GM18507 (cell line): ENCODE data around the gene FRMD4B.
"Not testable (repeated sequence)": the region's sequence is repeated elsewhere in the genome, so short reads cannot be mapped to it uniquely, and the experiment has no call there.

Experiments
- DNase-seq: peaks from one replicate; pipeline ENCODE4 v3.0.0; 2011; ENCODE audit warnings: low read depth; ENCODE audit not compliant: insufficient read length; ENCODE audit errors: extremely low spot score
- FAIRE-seq: peaks from 2 replicates; lab custom pipeline; 2011; peaks lifted over from hg19 to GRCh38; lab: Jason Lieb, UNC

FRMD4B gene

DNA sequence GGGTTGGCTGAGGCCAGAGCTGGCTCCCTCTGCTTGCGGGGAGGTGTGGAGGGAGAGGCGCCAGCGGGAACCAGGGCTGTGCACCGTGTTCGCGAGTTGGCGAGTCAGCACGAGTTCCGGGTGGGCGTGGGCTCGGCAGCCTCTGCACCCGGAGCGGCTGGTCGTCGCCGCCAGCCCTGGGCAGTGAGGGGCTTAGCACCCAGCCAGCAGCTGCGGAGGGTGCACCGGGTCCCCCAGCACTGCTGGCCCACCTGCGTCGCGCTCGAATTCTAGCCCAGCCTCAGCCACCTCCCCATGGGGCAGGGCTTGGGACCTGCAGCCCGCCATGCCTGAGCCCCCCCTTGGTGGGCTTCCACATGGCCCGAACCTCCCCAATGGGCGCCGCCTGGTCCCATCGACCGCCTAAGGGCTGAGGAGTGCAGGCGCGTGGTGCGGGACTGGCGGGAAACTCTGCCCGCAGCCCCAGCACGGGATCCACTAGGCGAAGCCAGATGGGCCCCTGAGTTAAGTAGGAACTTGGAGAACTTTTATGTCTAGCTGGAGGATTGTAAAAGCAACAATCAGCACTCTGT lies 125.6 kb downstream of the FRMD4B start:
- DNase-seq, result no peak
- FAIRE-seq, result no peak

DNA sequence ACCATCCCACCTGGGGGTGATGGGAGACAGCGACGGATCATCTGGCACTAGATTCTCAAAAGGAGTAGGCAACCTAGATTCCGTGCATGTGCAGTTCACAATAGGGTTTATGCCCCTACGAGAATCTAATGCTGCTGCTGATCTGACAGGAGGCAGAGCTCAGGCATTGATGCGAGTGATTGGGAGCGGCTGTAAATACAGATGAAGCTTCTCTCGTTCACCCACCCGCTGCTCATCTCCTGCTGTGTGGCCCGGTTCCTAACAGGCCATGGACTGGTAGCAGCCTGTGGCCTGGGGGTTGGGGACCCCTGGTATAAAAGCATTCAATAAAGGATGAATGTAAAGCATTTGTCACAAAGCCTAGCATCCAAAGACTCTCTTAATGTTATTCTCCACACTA lies 126.8 kb downstream of the FRMD4B start:
- FAIRE-seq, result no peak

DNA sequence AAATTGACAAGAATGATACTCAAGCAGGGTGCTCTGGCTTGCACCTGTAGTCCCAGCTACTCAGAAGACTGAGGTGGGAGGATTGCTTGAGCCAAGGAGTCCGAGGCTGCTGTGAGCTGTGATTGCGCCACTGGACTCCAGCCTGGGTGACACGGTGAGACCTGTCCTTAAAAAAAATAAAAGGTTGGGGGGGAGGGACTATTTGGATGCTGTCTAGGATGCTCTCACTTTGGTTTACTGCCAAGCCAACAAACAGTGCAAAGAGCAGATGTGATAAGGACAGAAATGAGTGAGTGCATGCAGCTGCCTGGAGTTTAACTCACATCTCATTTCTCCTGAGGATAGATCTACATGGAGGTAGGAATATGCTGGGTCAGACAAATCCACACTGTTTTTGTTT lies 130.0 kb downstream of the FRMD4B start:
- no peak for DNase-seq
- no peak for FAIRE-seq

More for the DNA sequence above, 126.8 kb downstream of the FRMD4B start:
- no peak for DNase-seq

DNA sequence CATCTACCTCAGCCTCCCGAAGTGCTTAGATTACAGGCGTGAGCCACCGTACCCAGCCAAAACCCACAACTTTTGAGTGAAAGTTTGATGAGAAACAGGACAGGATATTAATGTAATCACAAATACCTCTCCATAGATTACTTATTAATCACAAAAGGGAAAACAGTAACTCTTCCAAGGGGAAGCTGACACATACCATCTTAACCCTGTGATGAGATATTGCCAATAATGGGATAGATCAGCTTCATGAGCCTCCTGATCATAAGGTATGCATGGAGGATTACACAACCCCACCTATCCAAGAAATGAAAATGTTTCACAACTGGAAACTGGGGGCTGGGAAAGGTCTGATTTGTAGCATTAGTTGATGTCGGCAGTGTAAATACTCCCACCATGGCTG lies 131.5 kb downstream of the FRMD4B start:
- no peak for DNase-seq

DNA sequence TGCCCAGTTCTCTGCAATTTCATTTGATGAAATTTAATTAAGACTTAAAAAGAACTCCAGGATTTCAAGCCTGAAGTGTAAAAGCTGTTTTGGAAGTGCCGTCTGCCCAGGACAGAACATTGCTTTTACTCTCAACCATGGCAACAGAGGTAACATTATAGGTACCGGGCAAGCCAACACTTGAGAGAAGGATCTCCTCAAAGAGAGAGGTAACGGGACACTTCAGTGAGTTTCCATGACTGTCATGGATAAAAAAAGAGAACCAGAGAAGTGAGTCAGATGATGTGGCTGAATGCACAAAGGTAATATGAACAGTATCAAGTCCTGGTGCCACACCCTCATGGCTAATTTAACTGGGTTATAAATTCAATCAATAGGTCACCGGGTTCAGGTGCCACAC lies 133.3 kb downstream of the FRMD4B start:
- FAIRE-seq, result no peak

More for the DNA sequence above, 131.5 kb downstream of the FRMD4B start:
- no peak for FAIRE-seq

DNA sequence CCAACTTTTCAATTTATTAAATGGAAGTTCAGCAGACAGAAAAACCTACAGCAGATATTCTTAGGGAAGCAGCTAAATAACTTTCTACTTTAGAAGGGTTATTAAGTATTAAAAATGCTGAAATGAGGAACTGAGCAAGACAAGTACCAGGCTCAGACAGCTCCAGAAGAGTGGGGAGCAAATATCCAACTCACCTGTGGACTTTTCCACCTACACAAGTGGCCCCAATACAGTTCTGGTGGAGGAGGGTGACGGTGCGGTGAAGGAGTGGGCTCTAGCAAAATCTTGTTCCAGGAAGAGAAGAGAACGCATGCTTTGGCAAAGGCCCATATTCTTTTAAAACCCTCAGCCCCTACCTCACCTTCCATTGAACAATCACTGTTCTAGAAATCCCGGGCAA lies 133.7 kb downstream of the FRMD4B start:
- no peak for DNase-seq
- FAIRE-seq, result no peak

More for the DNA sequence above, 133.3 kb downstream of the FRMD4B start:
- DNase-seq, result no peak

DNA sequence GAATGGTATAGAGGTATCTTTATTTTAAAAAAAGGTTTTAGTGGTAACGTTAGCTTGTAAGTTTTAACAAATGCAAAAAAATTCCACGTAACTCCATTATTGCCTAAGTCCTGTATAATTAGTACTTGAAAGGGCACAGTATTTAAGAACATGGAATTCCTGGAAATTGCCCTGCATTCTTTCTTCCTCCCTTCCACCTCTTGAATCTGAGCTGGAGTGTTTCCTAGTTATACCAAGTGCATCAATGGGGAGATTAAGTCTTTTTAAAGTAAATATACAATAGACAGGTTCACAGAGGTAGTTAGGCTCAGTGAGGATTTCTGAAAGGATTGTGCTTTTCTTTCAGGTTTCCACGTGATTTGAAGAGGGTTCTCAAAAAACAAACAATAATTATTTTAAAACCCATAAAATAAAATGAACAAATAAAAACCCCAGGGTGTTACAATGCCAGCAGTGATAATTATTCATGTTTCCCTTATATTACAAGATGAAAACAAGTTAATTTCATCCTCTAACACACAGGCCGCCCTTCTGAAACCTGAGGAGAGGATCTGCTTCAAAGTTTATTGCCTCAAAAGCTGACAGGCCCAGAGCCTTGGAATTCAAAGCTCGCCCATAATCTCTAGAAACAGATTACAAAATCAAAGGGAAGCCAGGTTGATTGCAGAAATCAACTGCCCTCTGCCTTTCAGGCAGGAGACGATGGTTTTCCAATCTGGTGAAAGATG lies 134.6 kb downstream of the FRMD4B start:
- FAIRE-seq (no peak), DNase-seq (no peak)

DNA sequence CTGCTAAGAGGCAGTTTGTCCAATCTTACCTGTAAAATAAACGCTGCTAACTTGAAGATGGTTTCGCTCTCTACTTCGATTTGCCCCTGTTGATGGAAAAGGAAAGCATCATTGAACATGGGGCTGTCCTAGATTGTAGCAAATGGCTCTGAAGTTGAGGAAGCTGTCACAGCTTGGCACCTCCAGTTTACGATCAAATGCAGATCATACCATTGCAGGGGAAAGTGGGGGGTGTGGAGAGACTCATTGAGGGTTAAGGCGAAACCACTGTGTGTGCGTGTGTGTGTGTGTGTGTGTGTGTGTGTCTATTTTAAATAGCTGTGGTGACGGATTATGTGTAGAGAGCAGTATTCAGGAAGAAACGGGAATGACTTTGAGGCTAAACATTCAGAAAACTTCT lies 135.9 kb downstream of the FRMD4B start:
- DNase-seq (no peak), FAIRE-seq (no peak)

DNA sequence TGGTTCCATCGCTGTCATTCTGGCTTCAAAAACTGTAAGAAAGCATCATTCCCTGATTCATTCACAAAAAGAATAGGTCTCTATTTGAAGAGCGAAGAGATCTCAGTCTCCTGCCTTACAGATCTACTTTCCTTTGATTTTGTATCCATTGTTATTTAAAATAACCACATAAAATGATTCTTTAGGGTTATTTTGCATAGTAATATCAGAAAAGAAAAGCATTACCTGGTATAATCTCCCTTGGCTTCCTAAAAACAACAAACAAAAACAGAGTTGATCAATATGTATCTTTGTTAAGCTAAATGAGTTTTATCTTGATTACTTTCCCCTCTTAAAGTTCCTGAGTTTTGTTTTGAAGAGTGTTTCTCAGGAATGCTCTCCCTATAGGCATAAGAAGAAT lies 136.9 kb downstream of the FRMD4B start:
- FAIRE-seq (no peak), DNase-seq (no peak)

DNA sequence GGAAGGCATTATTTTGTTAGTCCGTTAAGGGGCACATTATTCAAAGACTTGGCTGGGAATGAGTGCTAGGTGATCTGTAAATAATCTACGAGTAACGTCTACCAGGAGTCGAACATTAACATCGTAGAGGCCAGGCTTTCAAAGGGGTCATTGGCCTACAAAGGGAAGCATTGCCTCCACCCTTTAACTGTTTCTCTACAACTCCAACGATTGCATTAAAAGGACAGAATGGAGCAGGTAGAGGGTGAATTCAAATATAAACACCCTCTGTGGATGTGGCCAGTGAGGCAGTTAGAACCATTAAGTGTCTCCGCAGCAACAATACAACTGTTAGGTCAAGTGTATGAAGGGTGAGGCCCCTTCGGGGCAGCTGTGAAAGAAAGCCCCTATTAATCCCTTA lies 137.5 kb downstream of the FRMD4B start:
- FAIRE-seq, result no peak

DNA sequence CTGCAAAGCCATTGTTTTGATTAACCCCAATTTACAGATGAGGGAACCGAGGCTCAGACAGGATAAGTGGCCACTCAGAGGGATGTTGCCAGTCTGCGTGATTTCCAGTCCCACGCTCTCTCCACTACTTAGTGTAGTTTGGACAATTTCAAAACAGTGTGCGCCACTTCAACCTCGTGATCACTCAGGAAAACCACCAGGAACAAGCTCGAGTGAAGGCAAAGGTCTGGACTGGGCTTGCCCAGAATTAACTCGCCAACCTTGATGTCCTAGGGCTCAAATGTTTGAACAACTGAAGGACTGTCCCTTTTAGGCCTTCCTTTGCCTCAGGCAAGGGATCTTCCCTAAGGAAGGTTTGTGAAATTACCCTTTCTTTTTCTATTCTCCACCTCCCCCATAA lies 139.3 kb downstream of the FRMD4B start:
- no peak for DNase-seq
- no peak for FAIRE-seq

More for the DNA sequence above, 137.5 kb downstream of the FRMD4B start:
- no peak for DNase-seq

DNA sequence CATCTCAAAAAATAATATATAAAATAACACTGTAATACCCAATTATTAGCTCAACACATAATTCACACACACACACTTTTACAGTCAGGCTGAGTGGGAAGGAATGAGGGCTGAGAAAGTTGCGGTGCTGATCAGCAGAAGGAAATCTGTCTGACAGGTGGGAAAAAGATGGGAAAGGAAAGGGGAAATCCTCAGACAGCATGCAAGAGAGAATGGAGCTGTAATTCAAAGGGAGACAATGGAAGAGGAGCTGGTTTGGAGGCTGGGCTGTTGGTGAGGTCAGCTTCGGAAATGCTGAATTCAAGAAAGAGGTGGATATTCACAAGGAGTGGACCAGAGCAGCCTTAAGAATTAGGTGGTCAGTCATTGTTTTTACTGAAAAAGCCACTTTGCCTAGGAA lies 141.8 kb downstream of the FRMD4B start:
- FAIRE-seq, result no peak
- no peak for DNase-seq

DNA sequence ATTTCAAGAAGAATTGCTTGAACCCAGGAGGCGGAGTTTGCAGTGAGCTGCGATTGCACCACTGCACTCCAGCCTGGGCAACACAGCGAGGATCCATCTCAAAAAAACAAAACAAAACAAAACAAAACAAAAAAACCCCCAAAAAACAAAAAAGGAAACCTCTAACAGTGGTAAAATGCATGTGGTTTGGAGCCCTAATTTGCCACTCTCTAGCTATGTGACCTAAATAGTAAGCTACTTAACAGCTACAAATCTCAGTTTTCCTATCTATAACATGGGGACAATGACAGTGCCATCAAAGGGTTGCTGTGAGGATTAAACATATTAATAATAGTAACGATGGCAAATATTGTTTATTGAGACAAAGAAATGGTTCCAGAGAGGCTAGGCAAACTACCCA lies 144.1 kb downstream of the FRMD4B start:
- FAIRE-seq (no peak), DNase-seq (no peak)

DNA sequence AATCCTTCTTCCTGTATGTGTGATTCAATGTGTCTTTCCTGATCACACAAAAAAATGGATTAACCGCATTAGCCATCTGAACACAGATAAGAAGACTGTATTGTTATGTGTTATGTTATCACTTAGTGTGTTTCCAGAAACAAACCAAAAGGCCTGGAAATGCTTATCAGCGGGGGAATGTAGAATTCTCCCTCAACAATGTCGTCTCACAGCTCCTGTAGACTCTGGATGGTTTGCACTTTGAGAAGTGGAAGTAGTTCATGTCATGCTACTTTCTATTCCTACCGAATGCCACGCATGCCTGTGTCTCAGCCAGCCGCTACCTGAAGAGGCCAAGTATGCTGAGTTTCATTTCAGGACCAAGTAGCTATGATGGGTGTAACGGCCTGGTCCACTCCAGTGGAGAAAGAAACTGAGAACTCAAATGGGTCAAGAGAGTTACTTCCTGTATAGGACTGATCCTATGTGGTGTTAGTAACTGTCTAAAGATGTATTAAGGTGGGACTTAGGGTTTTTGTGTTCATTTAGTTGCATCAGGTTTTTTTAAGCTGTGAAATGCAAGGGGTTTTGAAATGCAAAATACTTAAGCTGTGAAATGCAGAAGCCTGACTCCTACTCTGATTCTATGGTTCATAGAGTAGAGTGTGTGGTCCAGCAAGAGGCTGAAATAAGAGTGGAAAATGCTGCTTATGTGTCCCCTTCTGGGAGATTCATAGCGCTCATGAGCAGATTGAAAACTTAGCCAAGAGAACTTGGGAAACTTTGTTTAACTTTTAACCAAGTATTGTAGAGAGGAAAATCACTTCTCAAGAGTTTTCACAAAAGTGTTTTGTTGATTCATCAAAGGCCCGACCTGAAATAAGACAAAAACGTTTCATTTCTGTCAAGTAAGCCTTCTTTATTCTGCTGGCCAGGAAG lies 145.0 kb downstream of the FRMD4B start:
- DNase-seq, result peak; percentile 1
- FAIRE-seq, result peak; percentile 88

DNA sequence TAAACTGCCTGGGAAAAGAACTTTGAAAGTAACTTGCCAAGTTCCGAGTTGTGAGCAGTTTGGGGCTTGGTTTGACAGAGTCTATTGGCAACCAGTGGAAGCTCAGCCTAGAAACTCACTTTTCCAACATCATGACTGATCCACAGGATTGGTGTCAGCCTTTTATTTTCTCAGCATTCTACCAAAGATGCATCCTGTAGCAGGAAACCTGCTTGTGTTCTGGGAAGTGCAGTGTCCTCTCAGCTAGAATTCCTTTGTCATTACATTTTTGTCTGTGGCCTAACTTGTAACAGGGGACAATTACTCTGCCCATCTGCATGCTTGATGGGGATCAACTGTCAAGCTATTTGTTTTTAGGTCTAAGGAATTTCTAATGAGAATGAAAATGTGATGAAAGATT lies 146.8 kb downstream of the FRMD4B start:
- no peak for DNase-seq
- FAIRE-seq, result no peak

DNA sequence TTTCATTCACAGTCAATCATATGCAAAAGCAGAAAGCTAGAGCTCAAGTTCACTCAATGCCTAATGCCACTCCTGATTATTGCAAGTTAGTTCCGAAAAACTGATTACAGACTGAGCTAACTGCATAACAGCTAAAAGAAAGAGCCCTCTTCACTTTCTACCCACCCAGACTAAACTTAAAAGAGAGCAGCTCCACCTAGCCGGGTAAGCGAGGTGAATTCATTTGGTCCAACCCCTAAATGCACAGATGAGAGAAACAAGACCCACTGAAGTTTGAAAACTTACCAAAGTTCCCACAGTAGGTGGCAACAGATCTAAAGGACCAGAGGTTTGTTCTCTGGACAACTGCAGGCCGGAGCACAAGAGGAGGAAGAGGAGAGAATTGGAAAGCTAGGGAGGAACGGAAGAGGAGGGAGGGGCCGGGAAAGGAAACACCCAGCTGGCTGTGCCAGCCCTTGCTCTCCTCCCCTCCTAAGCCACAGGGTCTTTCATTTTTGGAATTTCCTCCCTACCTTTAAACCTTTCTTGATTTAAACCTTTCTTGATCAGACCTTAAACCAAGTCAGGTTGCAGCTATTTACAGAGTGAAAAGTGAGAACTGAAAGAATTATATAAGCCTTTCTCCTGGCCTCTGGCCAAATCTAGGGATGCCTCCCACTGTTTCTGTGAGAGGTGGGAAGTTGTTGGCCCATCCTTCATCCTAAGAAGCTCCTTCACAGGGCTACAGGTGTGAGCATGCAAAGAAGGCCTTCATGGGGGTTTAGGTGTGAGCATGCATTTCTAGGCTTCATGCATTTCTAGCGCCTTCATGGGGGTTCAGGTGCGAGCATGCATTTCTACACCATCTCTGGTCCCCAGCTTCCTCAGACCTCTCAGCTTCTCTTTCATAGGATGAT lies 148.8 kb downstream of the FRMD4B start:
- DNase-seq, result no peak
- no peak for FAIRE-seq

DNA sequence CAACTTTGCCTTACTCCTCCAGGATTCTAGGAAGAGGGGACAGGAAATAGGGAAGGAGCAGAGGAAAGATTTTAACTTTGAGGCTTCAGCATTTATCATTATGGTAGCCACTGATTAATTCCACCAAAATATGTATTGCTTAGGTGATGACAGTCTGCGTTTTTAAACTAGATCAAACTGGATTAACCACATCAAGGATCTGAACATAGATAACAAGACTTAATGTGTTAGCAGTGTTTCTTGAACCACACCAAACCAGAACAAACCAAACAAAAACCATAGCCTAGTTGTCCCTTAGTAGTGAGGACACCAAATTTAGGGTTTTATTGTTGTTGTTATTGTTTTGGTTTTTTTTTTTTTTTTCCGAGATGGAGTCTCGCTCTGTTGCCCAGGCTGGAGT lies 150.0 kb downstream of the FRMD4B start:
- DNase-seq, result no peak
- FAIRE-seq, result no peak

DNA sequence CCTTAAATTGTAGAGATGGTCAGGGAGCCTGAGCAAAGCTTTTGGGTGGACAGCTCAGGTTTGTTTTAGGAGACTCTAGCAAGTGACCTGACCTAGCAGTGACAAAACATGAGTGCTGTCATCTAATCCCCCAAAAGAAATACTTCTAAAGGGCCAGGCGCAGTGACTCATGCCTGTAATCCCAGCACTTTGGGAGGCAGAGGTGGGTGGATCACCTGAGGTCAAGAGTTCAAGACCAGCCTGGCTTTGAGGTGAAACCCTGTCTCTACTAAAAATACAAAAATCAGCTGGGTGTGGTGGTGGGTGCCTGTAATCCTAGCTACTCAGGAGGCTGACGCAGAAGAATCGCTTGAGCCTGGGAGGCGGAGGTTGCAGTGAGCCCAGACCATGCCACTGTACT lies 150.7 kb downstream of the FRMD4B start:
- not testable (repeated sequence) for FAIRE-seq, DNase-seq

DNA sequence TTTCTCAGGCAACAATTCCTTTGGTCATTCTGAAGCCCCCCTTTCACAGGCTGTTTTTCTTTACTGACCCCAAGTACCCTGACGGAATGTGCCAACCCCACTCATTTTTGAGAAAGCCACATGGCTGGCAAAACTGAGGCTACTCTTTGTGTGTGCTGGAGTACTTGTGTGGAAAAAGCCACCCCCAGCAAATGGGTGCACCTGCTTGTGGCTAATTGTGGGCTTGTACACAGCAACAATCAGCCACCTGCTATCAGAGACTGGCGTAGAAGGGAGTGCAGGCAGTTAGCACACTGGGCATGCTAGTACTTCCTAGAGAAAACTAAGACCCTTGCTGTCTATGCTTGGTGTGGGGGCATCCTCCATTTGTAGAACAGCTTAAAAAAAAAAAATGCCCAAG lies 153.4 kb downstream of the FRMD4B start:
- FAIRE-seq, result no peak
- DNase-seq, result no peak
